ENCODE data around the gene LINGO1. TPM values are rescaled to one million over a fixed set of nuclear protein-coding genes. Genes with fewer than 3 reads are reported as not detected.
A peak's percentile ranks its signal among the peaks of the same experiment; 100 is the strongest.

Gene LINGO1
- polyA plus RNA-seq, 2 of the 4 experiments (the other 2 are of a cell fraction): 2.2 to 3.3 TPM

- 0 out of 6 replicates have a peak, but pooled peaks of 1 of the 2 experiments have one; percentile 1 for ATAC-seq
- POLR2A ChIA-PET: interaction anchor here (1.4 to 1.5 kb wide), 2 partner anchors 90 to 187 kb away, joined by 3 to 8 read pairs; no protein-coding TSS in a partner anchor
- Histone ChIP-seq H3K4me2 (peak overlapping the region; percentile 96), H3K4me3 (no peak overlapping the region; the same call in 2 of the 3 replicates), H3K4me1 (peaks cover 10% of the 10 kb centered on the region; the same call in 1 of the 3 replicates), H3K9me3 (no peaks in the 10 kb centered on the region), H3K27ac (no peak overlapping the region)
- DNase-seq (ENCODE audit: low read depth in 1 of 2, low spot score in 1 of 2): no peak
- CTCF ChIA-PET: interaction anchor here (0.6 to 9.1 kb wide), 62 partner anchors 10 to 692 kb away, joined by 3 to 271 read pairs (median 6); no protein-coding TSS in a partner anchor
- FAIRE-seq: no peak
- WGBS (ENCODE audit: missing lambda C conversion rate): 22% methylated on average over 9 of the region's 9 CpGs
- TF ChIP-seq TFCP2L1 (CRISPR knock-in tag; IDR thresholded peaks at IDR 0.05) (no peak), FOSB (CRISPR knock-in tag; IDR thresholded peaks at IDR 0.05) (no peak), ESRRA (IDR thresholded peaks at IDR 0.05; ENCODE audit: borderline replicate concordance, low read length) (no peak), HES2 (IDR thresholded peaks at IDR 0.05) (no peak), HOXA7 (CRISPR knock-in tag; IDR thresholded peaks at IDR 0.05) (no peak)
Measured at GRCh38 chr15:77633913-77634265, 1.2 kb upstream of the LINGO1 start.

DNA sequence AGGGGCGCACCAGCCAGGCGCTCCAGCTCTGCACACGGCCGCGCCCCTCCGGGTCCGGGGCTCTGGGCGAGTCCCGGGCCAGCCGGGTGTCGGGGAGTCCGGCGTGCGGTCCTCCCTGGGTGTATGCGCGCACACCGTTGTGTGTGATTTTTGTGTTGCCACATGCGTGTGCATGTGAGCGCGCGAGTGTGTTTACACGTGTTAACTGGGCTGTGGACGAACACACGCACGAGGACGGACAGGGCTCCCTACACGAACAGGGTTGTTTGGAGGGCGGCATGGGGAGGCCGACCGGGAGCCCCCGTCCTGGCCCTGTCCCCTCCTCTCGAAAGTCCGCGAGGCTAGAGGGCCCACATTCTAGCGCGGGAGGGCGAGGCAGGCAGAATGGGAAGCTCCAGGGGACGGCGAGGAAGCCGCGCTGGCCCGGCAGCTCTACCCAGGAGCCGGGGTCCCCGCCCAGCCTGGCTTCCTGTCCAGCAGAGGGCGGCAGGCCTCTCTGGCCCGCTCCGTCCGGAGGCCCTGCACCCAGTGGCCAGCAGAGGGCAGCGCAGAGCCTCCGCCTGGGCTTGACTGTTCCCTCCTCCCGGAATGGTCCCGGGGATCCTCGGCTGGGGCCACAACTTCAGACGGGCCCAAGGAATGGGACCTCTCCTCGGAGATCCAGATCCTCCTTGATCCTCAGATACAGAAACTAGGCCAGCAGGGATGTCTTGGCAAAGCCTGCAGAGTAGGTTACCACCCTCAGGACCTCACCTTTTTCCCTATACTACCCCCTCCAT is 611 bp upstream of the LINGO1 start:
- under 1% methylated on average over 43 of the region's 55 CpGs for WGBS (ENCODE audit: missing lambda C conversion rate)
- DNase-seq (ENCODE audit: low read depth in 1 of 2, low spot score in 1 of 2) (peak; percentile 90 to 95), FAIRE-seq (no peak), ATAC-seq (peak; percentile 70 to 94)
- H3K4me1 ChIP-seq: peaks cover 10% of the 10 kb centered on the region; the same call in 1 of the 3 replicates
- H3K4me3 ChIP-seq: peak overlapping the region; percentile 50
- POLR2A ChIA-PET: interaction anchor here (1.4 to 1.5 kb wide), 2 partner anchors 90 to 188 kb away, joined by 3 to 8 read pairs; no protein-coding TSS in a partner anchor
- CTCF ChIA-PET: interaction anchor here (0.6 to 9.1 kb wide), 108 partner anchors 9 to 787 kb away, joined by 3 to 271 read pairs (median 4); partner anchors contain the start of gene PSTPIP1
- no peaks in the 10 kb centered on the region for H3K9me3 ChIP-seq
- peak overlapping the region; percentile 96 for H3K4me2 ChIP-seq
- H3K27ac ChIP-seq: peak overlapping the region; percentile 55 to 88; a peak in 5 of 6 replicates
- TF ChIP-seq RARB (CRISPR knock-in tag; IDR thresholded peaks at IDR 0.05): no peak
- no peak for TF ChIP-seq HES2 (IDR thresholded peaks at IDR 0.05)
- no peak for TF ChIP-seq ZNF302 (CRISPR knock-in tag; IDR thresholded peaks at IDR 0.05)
- no peak for TF ChIP-seq HOXB13 (CRISPR knock-in tag; IDR thresholded peaks at IDR 0.05; ENCODE audit: low read depth)
- TF ChIP-seq RCOR1 (IDR thresholded peaks at IDR 0.05; ENCODE audit: low read depth, low read length): no peak
- TF ChIP-seq TP53 (CRISPR knock-in tag; IDR thresholded peaks at IDR 0.05): 0 out of 2 replicates have a peak, but pooled peaks have one; percentile 61
- TF ChIP-seq POLR2A (IDR thresholded peaks at IDR 0.05; ENCODE audit: low read length): no peak; the same call in 1 of the 2 replicates
- no peak for TF ChIP-seq HOXA7 (CRISPR knock-in tag; IDR thresholded peaks at IDR 0.05)
- TF ChIP-seq, protein P1, sequence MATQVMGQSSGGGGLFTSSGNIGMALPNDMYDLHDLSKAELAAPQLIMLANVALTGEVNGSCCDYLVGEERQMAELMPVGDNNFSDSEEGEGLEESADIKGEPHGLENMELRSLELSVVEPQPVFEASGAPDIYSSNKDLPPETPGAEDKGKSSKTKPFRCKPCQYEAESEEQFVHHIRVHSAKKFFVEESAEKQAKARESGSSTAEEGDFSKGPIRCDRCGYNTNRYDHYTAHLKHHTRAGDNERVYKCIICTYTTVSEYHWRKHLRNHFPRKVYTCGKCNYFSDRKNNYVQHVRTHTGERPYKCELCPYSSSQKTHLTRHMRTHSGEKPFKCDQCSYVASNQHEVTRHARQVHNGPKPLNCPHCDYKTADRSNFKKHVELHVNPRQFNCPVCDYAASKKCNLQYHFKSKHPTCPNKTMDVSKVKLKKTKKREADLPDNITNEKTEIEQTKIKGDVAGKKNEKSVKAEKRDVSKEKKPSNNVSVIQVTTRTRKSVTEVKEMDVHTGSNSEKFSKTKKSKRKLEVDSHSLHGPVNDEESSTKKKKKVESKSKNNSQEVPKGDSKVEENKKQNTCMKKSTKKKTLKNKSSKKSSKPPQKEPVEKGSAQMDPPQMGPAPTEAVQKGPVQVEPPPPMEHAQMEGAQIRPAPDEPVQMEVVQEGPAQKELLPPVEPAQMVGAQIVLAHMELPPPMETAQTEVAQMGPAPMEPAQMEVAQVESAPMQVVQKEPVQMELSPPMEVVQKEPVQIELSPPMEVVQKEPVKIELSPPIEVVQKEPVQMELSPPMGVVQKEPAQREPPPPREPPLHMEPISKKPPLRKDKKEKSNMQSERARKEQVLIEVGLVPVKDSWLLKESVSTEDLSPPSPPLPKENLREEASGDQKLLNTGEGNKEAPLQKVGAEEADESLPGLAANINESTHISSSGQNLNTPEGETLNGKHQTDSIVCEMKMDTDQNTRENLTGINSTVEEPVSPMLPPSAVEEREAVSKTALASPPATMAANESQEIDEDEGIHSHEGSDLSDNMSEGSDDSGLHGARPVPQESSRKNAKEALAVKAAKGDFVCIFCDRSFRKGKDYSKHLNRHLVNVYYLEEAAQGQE (IDR thresholded peaks at IDR 0.05): no peak
- no peak; the same call in 1 of the 2 replicates for TF ChIP-seq NFE2L2 (conservative IDR thresholded peaks at IDR 0.05; ENCODE audit: low read length)
- no peak; the same call in 1 of the 2 replicates for TF ChIP-seq RNF2 (IDR thresholded peaks at IDR 0.05; ENCODE audit: borderline replicate concordance, low read depth)
- peak; percentile 90 for TF ChIP-seq E2F6 (IDR thresholded peaks at IDR 0.05; ENCODE audit: borderline replicate concordance, low read depth)
- no peak for TF ChIP-seq FOXS1 (CRISPR knock-in tag; IDR thresholded peaks at IDR 0.05)
- TF ChIP-seq CBX8 (IDR thresholded peaks at IDR 0.05): no peak
- no peak for TF ChIP-seq GATA3 (IDR thresholded peaks at IDR 0.05; ENCODE audit: borderline replicate concordance)
- no peak for TF ChIP-seq FOSL2 (IDR thresholded peaks at IDR 0.05)
- TF ChIP-seq FOSL2 (CRISPR knock-in tag; IDR thresholded peaks at IDR 0.05): no peak
- TF ChIP-seq ESRRA (IDR thresholded peaks at IDR 0.05; ENCODE audit: borderline replicate concordance, low read length): no peak
- TF ChIP-seq EP300 (IDR thresholded peaks at IDR 0.05): no peak
- no peak for TF ChIP-seq ZC3H11A (IDR thresholded peaks at IDR 0.05)
- TF ChIP-seq POLR2AphosphoS2 (conservative IDR thresholded peaks at IDR 0.05; ENCODE audit: low read length): no peak
- no peak for TF ChIP-seq KDM1A (IDR thresholded peaks at IDR 0.05; ENCODE audit: low read depth)
- TF ChIP-seq ELK1 (IDR thresholded peaks at IDR 0.05; ENCODE audit: low read depth, low read length): no peak
- TF ChIP-seq SREBF2 (IDR thresholded peaks at IDR 0.05): no peak
- no peak for TF ChIP-seq MAFK (IDR thresholded peaks at IDR 0.05; ENCODE audit: partially characterized antibody)
- no peak for TF ChIP-seq ZSCAN20 (CRISPR knock-in tag; IDR thresholded peaks at IDR 0.05)
- no peak for TF ChIP-seq HEYL (CRISPR knock-in tag; IDR thresholded peaks at IDR 0.05)
- peak; percentile 33; the same call in 1 of the 2 replicates for TF ChIP-seq BHLHE40 (IDR thresholded peaks at IDR 0.05; ENCODE audit: low read depth, low read length)
- TF ChIP-seq PHF8 (IDR thresholded peaks at IDR 0.05; ENCODE audit: borderline replicate concordance, low read depth): no peak
- TF ChIP-seq, protein P2, sequence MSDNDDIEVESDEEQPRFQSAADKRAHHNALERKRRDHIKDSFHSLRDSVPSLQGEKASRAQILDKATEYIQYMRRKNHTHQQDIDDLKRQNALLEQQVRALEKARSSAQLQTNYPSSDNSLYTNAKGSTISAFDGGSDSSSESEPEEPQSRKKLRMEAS (IDR thresholded peaks at IDR 0.05): peak; percentile 90
